Activated CD4-positive, alpha-beta memory T cell treated with anti-CD3 and anti-CD28 coated beads, Interleukin-2, amount 10 ng/mL, durations not matched to agents 7 days and 5 days (primary cell): ENCODE results near the gene TRERF1. TPM values are rescaled to one million over a fixed set of nuclear protein-coding genes. Genes with fewer than 3 reads are reported as not detected.

ENCODE experiments used
- CTCF ChIA-PET: fragments of 350-600 bp; sonication (Branson Sonifier 250); formaldehyde crosslinking; loops from one replicate; lab custom pipeline; 2021; ENCODE audit warnings: antibody characterized with exemption, inconsistent platforms; lab: Charles Lee
- POLR2A ChIA-PET: fragments of 350-600 bp; sonication (Branson Sonifier 250); formaldehyde crosslinking; loops from one replicate; lab custom pipeline; 2021; ENCODE audit warnings: antibody characterized with exemption; lab: Charles Lee
- DNase-seq: peaks from one replicate; pipeline ENCODE4 v3.0.0-alpha.2; 2020
- H3K27ac Mint-ChIP-seq: one replicate; pipeline ENCODE4 v1.8.0; 2021; ENCODE audit warnings: mild to moderate bottlenecking, mixed read lengths
- H3K27me3 Mint-ChIP-seq: one replicate; pipeline ENCODE4 v1.8.0; 2021; ENCODE audit warnings: mixed read lengths
- H3K36me3 Mint-ChIP-seq: one replicate; pipeline ENCODE4 v1.8.0; 2021; ENCODE audit warnings: low read depth, mixed read lengths
- H3K4me1 Mint-ChIP-seq: one replicate; pipeline ENCODE4 v1.8.0; 2021; ENCODE audit warnings: mixed read lengths
- H3K4me3 Mint-ChIP-seq: one replicate; pipeline ENCODE4 v1.8.0; 2021; ENCODE audit warnings: mild to moderate bottlenecking, mixed read lengths
- H3K9me3 Mint-ChIP-seq: one replicate; pipeline ENCODE4 v1.8.0; 2021; ENCODE audit warnings: mixed read lengths
- total RNA-seq, 2 experiments: library from RNA; stranded (reverse); gene quantifications; one replicate each; pipeline ENCODE4 v1.2.3, GENCODE V29; 2021

TRERF1 gene
- total RNA-seq, 2 experiments from 2014 or later, result 17.4 to 18.2 TPM

DNA sequence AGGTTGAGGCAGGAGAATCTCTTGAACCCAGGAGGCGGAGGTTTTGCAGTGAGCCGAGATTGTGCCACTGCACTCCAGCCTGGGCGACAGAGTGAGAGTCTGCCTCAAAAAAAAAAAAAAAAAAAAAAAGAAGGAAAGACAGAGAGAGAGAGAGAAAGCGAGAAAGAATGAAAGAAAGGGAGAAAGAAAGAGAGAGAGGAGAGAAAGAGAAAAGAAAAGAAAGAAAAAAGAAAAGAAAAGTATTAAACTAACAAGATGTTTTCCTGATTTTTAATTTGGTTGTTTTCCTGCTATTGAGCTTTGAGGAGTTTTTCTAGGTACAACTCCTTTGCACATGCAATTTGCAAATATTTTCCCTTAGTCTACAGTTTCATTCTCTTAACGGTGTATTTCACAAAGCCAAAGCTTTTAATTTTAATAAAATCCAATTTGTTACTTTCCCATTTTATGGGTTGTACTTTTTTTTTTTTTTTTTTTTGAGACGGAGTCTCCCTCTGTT, 10.8 kb upstream of the TRERF1 start:
- peaks cover 2% of the 10 kb centered on the region for H3K27me3 Mint-ChIP-seq
- POLR2A ChIA-PET, result no interaction called here

GRCh38 chr6:42460883-42461282, 9.2 kb upstream of the TRERF1 start:
- no peak for DNase-seq
- Mint-ChIP-seq H3K4me1 (no peaks in the 10 kb centered on the region), H3K36me3 (no peaks in the 10 kb centered on the region), H3K9me3 (no peaks in the 10 kb centered on the region), H3K27ac (no peak overlapping the region), H3K4me3 (no peak overlapping the region), H3K27me3 (peaks cover 2% of the 10 kb centered on the region)
- ChIA-PET POLR2A (no interaction called here), CTCF (interaction anchor here (1.9 kb wide), 1 partner anchor 86 kb away, joined by 8 read pairs; no protein-coding TSS in a partner anchor)

More for the DNA sequence above, 10.8 kb upstream of the TRERF1 start:
- Mint-ChIP-seq H3K4me1 (no peaks in the 10 kb centered on the region), H3K36me3 (no peaks in the 10 kb centered on the region), H3K9me3 (no peaks in the 10 kb centered on the region), H3K27ac (no peak overlapping the region), H3K4me3 (no peak overlapping the region)
- CTCF ChIA-PET, result interaction anchor here (0.7 to 1.9 kb wide), 3 partner anchors 20 to 140 kb away, joined by 4 to 8 read pairs (median 5); no protein-coding TSS in a partner anchor
- no peak for DNase-seq

DNA sequence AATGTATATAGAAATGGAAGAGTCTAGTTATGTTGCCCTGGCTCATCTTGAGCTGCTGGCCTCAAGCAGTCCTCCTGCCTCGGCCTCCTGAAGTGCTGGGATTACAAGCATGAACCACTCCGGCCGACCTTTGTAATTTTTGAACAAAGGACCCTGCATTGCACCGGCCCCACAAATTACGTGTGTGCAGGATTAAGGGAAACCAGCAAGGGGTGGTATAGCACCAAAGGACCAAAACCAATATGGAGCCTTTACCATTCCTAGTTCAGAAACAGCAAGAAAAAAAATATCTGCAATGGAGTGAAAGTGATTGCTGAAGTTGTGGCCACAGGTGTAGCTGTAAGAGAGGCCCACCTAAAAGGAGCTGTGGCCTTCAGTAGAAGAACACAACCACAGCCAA, 8.2 kb upstream of the TRERF1 start:
- DNase-seq, result no peak
- Mint-ChIP-seq H3K36me3 (no peaks in the 10 kb centered on the region), H3K27ac (no peak overlapping the region), H3K9me3 (no peaks in the 10 kb centered on the region), H3K27me3 (no peaks in the 10 kb centered on the region), H3K4me3 (no peak overlapping the region), H3K4me1 (no peaks in the 10 kb centered on the region)
- ChIA-PET POLR2A (no interaction called here), CTCF (interaction anchor here (1.0 to 1.1 kb wide), 2 partner anchors 88 to 152 kb away, joined by 3 to 5 read pairs; no protein-coding TSS in a partner anchor)

- Mint-ChIP-seq H3K9me3 (no peaks in the 10 kb centered on the region), H3K27me3 (peaks cover 3% of the 10 kb centered on the region), H3K36me3 (peaks cover 11% of the 10 kb centered on the region), H3K4me1 (peaks cover 21% of the 10 kb centered on the region), H3K4me3 (peak overlapping the region; percentile 55), H3K27ac (no peak overlapping the region)
- ChIA-PET POLR2A (interaction anchor here (1.0 to 2.4 kb wide), 4 partner anchors 13 to 109 kb away, joined by 3 to 21 read pairs (median 3); no protein-coding TSS in a partner anchor), CTCF (interaction anchor here (0.6 to 3.2 kb wide), 3 partner anchors 65 to 93 kb away, joined by 4 to 21 read pairs (median 13); no protein-coding TSS in a partner anchor)
- no peak for DNase-seq
These were observed 2.7 kb upstream of the TRERF1 start for GRCh38 chr6:42454428-42454791.

DNA sequence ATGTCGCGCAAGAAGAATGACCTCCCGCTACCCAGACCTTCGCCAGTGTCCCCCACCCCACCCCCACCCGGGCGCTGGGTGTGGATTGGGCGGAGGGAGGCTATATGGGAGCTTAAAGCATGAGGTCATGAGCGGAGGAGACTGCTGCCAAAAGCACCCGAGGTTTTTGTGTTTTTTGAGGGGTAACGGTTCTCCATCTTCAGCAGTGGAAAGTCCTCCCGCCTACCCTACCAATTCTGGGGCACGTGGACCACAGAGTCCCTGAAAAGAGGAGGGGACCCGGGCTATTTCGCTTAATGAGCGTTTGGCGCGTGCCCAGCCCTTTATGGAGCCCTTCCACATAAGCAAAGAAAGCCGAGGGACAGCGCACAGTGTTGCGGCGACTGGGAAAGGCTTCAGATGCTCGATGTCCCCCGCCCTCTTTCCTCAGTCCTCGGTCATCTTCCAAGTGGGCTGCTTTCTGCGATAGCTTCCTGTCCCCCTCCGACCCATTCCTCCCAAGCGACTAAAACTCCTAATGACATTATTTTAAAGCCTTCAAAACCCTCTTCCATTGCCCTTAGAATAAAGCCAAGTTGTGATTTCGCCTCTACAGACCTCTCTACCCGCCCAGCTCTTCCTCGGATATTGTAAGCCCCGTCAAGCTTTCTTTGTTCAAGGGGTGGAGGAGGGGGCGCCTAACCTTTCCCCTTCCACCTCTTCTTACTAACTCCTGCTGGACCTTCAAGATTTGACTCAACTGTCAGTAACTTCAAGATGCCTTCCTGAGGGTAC, 2.1 kb upstream of the TRERF1 start:
- Mint-ChIP-seq H3K4me3 (peak overlapping the region; percentile 87), H3K27ac (no peak overlapping the region)

DNA sequence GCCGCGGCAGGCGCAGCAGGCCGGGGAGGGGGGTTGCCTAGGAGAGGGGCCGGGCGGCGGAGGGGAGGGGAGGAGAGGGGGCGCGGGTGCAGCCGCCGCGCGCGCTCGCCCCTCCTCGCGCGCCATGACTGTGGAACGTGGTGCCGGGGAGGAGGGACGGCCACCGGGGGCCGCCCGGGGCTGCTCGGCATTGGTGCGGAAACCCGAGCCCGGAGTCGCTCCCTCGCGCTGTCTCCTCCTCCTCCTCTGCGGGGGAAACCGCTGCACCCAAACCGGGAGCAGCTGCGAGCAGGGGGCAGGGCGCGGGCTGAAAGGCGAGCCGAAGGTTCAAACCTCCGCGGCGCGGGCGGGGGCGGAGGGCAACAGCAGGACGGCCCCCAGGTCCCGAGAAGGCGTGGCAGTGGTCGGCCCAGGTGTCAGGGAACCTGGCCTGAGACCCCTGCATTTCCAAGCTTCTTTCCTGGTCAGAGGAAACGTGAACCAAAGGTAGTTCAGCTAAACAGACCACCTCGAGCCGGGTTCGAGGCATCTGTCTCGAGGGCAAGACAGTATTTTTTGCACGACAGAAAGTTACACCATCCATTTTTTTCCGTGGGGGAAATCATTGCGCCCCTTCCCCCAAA, 1.4 kb upstream of the TRERF1 start:
- H3K9me3 Mint-ChIP-seq, result no peaks in the 10 kb centered on the region
- ChIA-PET CTCF (interaction anchor here (0.8 to 3.2 kb wide), 4 partner anchors 63 to 174 kb away, joined by 3 to 21 read pairs (median 8); no protein-coding TSS in a partner anchor), POLR2A (interaction anchor here (0.8 to 3.7 kb wide), 20 partner anchors 12 to 236 kb away, joined by 3 to 52 read pairs (median 4); partner anchors contain the start of gene MRPS10)
- peaks cover 34% of the 10 kb centered on the region for H3K4me1 Mint-ChIP-seq
- peak overlapping the region; percentile 87 for H3K4me3 Mint-ChIP-seq
- peaks cover 21% of the 10 kb centered on the region for H3K36me3 Mint-ChIP-seq
- no peak overlapping the region for H3K27ac Mint-ChIP-seq
- DNase-seq, result peak; percentile 82
- H3K27me3 Mint-ChIP-seq, result peaks cover 3% of the 10 kb centered on the region

More for the DNA sequence above, 2.1 kb upstream of the TRERF1 start:
- Mint-ChIP-seq H3K27me3 (peaks cover 3% of the 10 kb centered on the region), H3K4me1 (peaks cover 27% of the 10 kb centered on the region), H3K36me3 (peaks cover 15% of the 10 kb centered on the region), H3K9me3 (no peaks in the 10 kb centered on the region)
- DNase-seq, result no peak
- ChIA-PET POLR2A (interaction anchor here (0.8 to 3.7 kb wide), 14 partner anchors 12 to 220 kb away, joined by 3 to 52 read pairs (median 6); no protein-coding TSS in a partner anchor), CTCF (interaction anchor here (1.1 to 3.2 kb wide), 3 partner anchors 78 to 175 kb away, joined by 3 to 21 read pairs (median 13); no protein-coding TSS in a partner anchor)

- H3K27me3 Mint-ChIP-seq, result peaks cover 3% of the 10 kb centered on the region
- peaks cover 28% of the 10 kb centered on the region for H3K36me3 Mint-ChIP-seq
- H3K4me1 Mint-ChIP-seq, result peaks cover 42% of the 10 kb centered on the region
- DNase-seq, result peak; percentile 56
- ChIA-PET POLR2A (interaction anchor here (0.6 to 3.7 kb wide), 22 partner anchors 11 to 235 kb away, joined by 3 to 52 read pairs (median 5); partner anchors contain the start of gene MRPS10), CTCF (interaction anchor here (0.8 to 3.2 kb wide), 4 partner anchors 62 to 173 kb away, joined by 3 to 21 read pairs (median 8); no protein-coding TSS in a partner anchor)
- peak overlapping the region; percentile 87 for H3K4me3 Mint-ChIP-seq
- peak overlapping the region; percentile 70 for H3K27ac Mint-ChIP-seq
- H3K9me3 Mint-ChIP-seq, result no peaks in the 10 kb centered on the region
These were observed 675 bp upstream of the TRERF1 start for GRCh38 chr6:42452171-42453030.

GRCh38 chr6:42450477-42451332, 1.0 kb downstream of the TRERF1 start:
- Mint-ChIP-seq H3K4me1 (peaks cover 51% of the 10 kb centered on the region), H3K9me3 (no peaks in the 10 kb centered on the region), H3K4me3 (peak overlapping the region; percentile 87), H3K36me3 (peaks cover 36% of the 10 kb centered on the region), H3K27ac (peak overlapping the region; percentile 70), H3K27me3 (peaks cover 3% of the 10 kb centered on the region)
- peak; percentile 39 for DNase-seq
- ChIA-PET POLR2A (interaction anchor here (0.6 to 3.7 kb wide), 11 partner anchors 9 to 111 kb away, joined by 3 to 52 read pairs (median 5); no protein-coding TSS in a partner anchor), CTCF (interaction anchor here (0.8 to 2.9 kb wide), 5 partner anchors 9 to 191 kb away, joined by 3 to 8 read pairs (median 6); no protein-coding TSS in a partner anchor)

GRCh38 chr6:42449917-42450476, 1.7 kb downstream of the TRERF1 start:
- Mint-ChIP-seq H3K4me1 (peaks cover 56% of the 10 kb centered on the region), H3K9me3 (no peaks in the 10 kb centered on the region), H3K36me3 (peaks cover 42% of the 10 kb centered on the region), H3K27me3 (peaks cover 3% of the 10 kb centered on the region), H3K4me3 (peak overlapping the region; percentile 87), H3K27ac (peak overlapping the region; percentile 70)
- ChIA-PET CTCF (interaction anchor here (0.7 to 3.7 kb wide), 9 partner anchors 8 to 190 kb away, joined by 3 to 22 read pairs (median 6); no protein-coding TSS in a partner anchor), POLR2A (interaction anchor here (1.0 to 3.7 kb wide), 8 partner anchors 9 to 110 kb away, joined by 3 to 52 read pairs (median 8); no protein-coding TSS in a partner anchor)
- DNase-seq, result no peak

DNA sequence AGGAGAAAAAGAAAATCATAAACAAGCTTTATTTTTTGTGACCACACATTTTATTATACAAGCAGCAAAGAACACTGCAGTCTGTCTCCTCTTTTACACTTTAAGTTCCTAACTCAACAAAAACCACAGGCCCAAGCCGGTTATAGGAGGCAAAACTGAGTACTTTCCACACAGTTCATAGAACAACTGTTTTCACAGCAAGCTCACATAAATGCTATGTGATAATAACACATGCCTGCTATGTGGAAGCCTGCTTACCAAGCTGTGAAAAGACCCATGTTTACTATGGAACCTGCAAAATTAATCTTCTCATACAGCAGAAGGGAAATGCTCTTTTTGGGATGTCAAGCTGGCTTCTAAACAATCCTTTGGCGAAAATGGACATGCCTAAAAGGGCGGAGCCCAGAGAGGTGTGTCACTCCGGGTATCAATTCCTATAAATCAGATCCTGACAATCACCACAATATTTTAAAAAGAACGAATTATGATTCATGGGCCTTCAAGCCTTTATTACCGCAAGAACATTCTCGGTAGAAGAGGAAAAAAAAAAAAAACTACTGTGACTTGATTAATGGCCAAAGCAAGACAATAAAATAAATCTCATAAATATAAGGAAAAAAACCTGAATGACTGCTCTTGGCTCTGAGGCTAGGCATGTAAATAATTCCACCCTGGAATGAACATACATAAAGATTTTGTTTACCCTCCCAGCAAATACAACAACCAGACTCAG, 2.6 kb downstream of the TRERF1 start:
- Mint-ChIP-seq H3K4me1 (peaks cover 63% of the 10 kb centered on the region), H3K9me3 (no peaks in the 10 kb centered on the region), H3K27me3 (peaks cover 2% of the 10 kb centered on the region), H3K36me3 (peaks cover 44% of the 10 kb centered on the region), H3K27ac (peak overlapping the region; percentile 22), H3K4me3 (peak overlapping the region; percentile 87)
- ChIA-PET CTCF (interaction anchor here (0.7 to 3.7 kb wide), 7 partner anchors 21 to 140 kb away, joined by 3 to 22 read pairs (median 3); no protein-coding TSS in a partner anchor), POLR2A (interaction anchor here (0.7 to 3.2 kb wide), 10 partner anchors 9 to 130 kb away, joined by 3 to 10 read pairs (median 4); no protein-coding TSS in a partner anchor)
- DNase-seq, result no peak
